ENCODE results near the gene CCL25. TPM values are rescaled to one million over a fixed set of nuclear protein-coding genes. Genes with fewer than 3 reads are reported as not detected.

CCL25 gene
- total and polyA plus RNA-seq, 9 of the 15 experiments (the other 6 are each of a cell fraction or from before 2014, with no cell fraction given): 0.15 TPM; not detected in 8

DNA sequence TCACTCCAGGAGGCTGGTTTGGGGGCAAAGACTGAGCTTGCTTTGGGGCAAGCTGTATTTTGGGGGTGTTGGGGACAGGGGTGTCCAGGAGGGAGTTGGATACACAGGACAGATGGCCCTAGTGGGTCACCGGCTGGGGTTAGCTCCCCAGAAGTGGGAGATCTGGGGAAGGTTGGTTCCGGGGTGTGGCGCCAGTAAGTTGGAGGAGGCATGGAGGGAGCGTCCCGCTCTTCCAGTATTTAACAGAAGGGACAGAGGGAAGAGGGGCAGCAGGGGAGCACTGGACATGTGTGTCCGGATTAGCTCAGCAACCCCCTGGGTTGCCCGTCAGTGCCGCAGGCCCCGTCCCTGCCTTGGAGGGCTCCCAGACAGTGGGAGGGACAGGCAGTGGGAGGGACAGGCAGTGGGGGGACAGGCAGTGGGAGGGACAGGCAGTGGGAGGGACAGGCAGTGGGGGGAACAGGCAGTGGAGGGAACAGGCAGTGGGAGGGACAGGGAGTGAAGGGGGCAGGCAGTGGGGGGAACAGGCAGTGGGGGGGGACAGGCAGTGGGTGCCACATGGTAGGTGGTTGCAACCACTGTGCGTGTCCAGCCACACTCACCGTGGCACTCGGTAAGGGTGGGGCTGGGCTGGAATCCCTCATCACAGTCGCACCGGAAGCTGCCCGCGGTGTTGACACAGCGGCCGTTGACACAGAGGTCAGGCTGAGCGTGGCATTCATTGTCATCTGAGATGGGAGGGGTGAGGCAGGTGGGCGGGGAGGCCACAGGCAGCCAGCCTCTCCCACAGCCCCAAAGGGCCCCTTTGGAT is 33.2 kb downstream of the CCL25 start (continued):
- 0 out of 2 replicates have a peak, but pooled peaks have one; percentile 39 for TF ChIP-seq MBD2 (IDR thresholded peaks at IDR 0.05; ENCODE audit: borderline replicate concordance, low read depth)
- TF ChIP-seq PKNOX1 (IDR thresholded peaks at IDR 0.05): peak; percentile 70
- 0 out of 2 replicates have a peak, but pooled peaks have one; percentile 9 for TF ChIP-seq ZC3H4 (CRISPR knock-in tag; IDR thresholded peaks at IDR 0.05; ENCODE audit: borderline replicate concordance)
- TF ChIP-seq FOXA3 (CRISPR knock-in tag; conservative IDR thresholded peaks at IDR 0.05 in 1 of 2, IDR thresholded peaks at IDR 0.05 in 1 of 2): peak; percentile 97 to 99
- peak; percentile 87 for TF ChIP-seq CREM (IDR thresholded peaks at IDR 0.05; ENCODE audit: low read depth)
- no peak for TF ChIP-seq POLR3G (IDR thresholded peaks at IDR 0.05; ENCODE audit: extremely low read depth, insufficient read length, insufficient replicate concordance)
- peak; percentile 80 for TF ChIP-seq MEIS2 (IDR thresholded peaks at IDR 0.05; ENCODE audit: partially characterized antibody)
- TF ChIP-seq NR2C1 (IDR thresholded peaks at IDR 0.05): peak; percentile 75
- peak; percentile 87 for TF ChIP-seq NR2C1 (tag; IDR thresholded peaks at IDR 0.05)
- TF ChIP-seq ETV1 (tag; conservative IDR thresholded peaks at IDR 0.05; ENCODE audit: low read depth): peak; percentile 90
- TF ChIP-seq E2F4 (CRISPR knock-in tag; IDR thresholded peaks at IDR 0.05; ENCODE audit: low read depth): no peak
- TF ChIP-seq RBM17 (IDR thresholded peaks at IDR 0.05; ENCODE audit: borderline replicate concordance, low read depth, low read length): no peak
- TF ChIP-seq YY1 (IDR thresholded peaks at IDR 0.05; ENCODE audit: borderline replicate concordance in 1 of 3, control insufficient read depth in 1 of 3, extremely low read depth in 1 of 3, insufficient read depth in 3 of 3, insufficient read length in 1 of 3, insufficient replicate concordance in 2 of 3, low read depth in 1 of 3, low read length in 2 of 3): peak in 1 of 3 experiments; percentile 54
- TF ChIP-seq RNF2 (IDR thresholded peaks at IDR 0.05): 0 out of 2 replicates have a peak, but pooled peaks have one; percentile 72
- TF ChIP-seq ELF4 (CRISPR knock-in tag; IDR thresholded peaks at IDR 0.05): no peak
- TF ChIP-seq HES1 (IDR thresholded peaks at IDR 0.05; ENCODE audit: low read depth): peak; percentile 18; the same call in 1 of the 2 replicates
- TF ChIP-seq ARID1B (IDR thresholded peaks at IDR 0.05): peak; percentile 54
- 0 out of 2 replicates have a peak, but pooled peaks have one; percentile 16 for TF ChIP-seq ZNF12 (CRISPR knock-in tag; IDR thresholded peaks at IDR 0.05)
- no peak for TF ChIP-seq ATF4 (CRISPR knock-in tag; IDR thresholded peaks at IDR 0.05)
- peak; percentile 87 for TF ChIP-seq GABPB1 (CRISPR knock-in tag; IDR thresholded peaks at IDR 0.05)
- TF ChIP-seq POLR2A (conservative IDR thresholded peaks at IDR 0.05): peak; percentile 65
- peak; percentile 56; the same call in 1 of the 2 replicates for TF ChIP-seq JUND (IDR thresholded peaks at IDR 0.05; ENCODE audit: borderline replicate concordance, low read depth, low read length)
- TF ChIP-seq JUND (tag; IDR thresholded peaks at IDR 0.05; ENCODE audit: borderline replicate concordance, low read depth, low read length): peak; percentile 43; the same call in 1 of the 3 replicates
- TF ChIP-seq KDM5B (IDR thresholded peaks at IDR 0.05; ENCODE audit: insufficient replicate concordance, low read depth, low read length): peak; percentile 51
- TF ChIP-seq ELF1 (tag; IDR thresholded peaks at IDR 0.05): peak; percentile 53
